ENCODE data around the gene SLC16A14.

- TF ChIP-seq YY1 (IDR thresholded peaks at IDR 0.05; ENCODE audit: insufficient read depth, insufficient read length) (no peak), ZNF274 (IDR thresholded peaks at IDR 0.05; ENCODE audit: low read depth, low read length) (no peak), SUZ12 (IDR thresholded peaks at IDR 0.05; ENCODE audit: extremely low read depth, insufficient read depth, insufficient read length) (no peak)
Measured at GRCh38 chr2:230060672-230061293, 7.9 kb downstream of the SLC16A14 start.

All from NT2/D1 (cell line).